GM12801 (cell line): ENCODE measurements around the gene TRIM62.

Experiments used
- CTCF ChIP-seq: IDR thresholded peaks from one replicate; pipeline ENCODE4 v1.5.1; 2011; ENCODE audit warnings: control low read depth; ENCODE audit not compliant: insufficient read length; ENCODE audit errors: extremely low read depth

The TRIM62 gene

DNA sequence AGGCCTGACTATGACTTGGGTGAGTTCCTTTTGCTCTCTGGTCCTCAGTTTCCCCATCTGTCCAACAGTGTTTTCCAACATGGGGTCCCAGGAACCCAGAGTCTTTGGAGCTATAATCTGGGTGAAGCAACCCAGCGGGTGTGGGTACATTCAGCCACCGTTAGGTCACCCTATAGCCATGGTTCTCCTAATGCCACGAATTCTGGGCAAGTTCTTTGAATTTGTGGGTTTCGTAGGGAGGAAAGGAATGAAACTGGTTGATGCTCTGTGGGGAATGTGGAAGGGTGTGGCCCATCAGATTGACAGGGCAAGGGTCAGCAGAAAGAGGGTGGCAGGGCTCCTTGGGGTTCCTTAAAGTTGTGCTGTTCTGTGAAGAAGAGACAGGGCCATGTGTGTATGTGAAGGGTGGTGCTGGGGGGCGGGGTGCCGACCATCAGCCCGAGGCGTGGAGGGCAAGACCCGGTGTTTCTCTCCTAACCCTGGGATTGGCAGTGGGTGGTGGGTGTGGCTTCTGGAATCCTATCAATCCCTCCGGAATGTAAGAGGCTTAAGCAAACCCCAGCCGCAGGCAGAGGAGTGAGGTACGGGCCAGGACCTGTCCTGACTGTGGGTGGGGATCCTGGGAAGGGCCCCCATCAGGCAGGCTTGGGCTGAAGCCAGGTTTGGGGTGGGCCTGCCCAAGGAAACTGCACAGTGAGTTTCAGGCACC is 39.0 kb upstream of the TRIM62 start:
- no peak for TF ChIP-seq CTCF

GRCh38 chr1:33219886-33220661 is 38.2 kb upstream of the TRIM62 start:
- TF ChIP-seq CTCF: no peak

GRCh38 chr1:33211972-33212371 is 30.1 kb upstream of the TRIM62 start:
- TF ChIP-seq CTCF: no peak

GRCh38 chr1:33206340-33206739 is 24.5 kb upstream of the TRIM62 start:
- no peak for TF ChIP-seq CTCF

GRCh38 chr1:33195556-33195955 is 13.7 kb upstream of the TRIM62 start:
- TF ChIP-seq CTCF: no peak

DNA sequence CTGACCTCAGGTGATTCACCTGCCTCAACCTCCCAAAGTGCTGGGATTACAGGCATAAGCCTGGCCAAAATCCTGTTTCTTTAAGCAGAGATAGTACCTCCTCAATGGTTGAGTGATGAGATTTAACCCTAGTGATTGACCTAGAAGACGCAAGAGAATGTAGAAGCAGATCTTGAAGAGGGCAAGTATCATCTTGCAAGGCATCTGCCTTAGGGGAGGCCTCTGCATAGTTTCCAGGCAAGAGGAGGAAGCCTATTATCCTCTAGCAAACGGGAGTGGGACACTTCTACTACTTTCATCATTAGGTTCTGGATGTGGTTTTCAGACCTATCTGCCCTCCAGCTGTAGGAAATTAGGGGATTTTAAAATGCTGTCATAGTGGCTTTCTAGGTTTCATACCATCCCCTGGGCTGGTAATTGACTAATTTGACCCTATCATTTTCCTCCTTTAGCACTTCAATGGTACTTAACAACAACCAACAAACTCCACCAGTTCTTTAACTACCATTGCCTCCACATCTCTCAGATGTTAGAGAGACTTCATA is 10.0 kb upstream of the TRIM62 start:
- no peak for TF ChIP-seq CTCF

DNA sequence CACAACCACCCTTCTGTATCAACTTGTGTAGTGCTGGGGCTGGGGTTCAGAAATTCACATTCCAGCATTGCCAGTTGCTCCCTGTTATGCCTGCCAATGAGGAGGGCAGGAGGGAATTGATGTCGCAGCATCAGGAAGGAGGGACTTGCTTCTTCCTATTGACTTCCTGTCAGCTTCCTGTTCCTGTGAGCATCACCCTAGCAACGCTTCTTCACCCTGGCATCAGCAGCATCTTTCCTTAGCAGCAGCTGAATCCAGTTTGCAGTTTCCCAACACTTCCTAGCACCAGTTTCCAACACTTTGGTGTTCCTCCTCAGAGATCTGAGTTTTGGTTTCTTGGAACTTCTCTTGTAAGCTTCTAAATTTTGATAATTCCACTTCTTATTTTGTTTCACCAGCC is 8.9 kb upstream of the TRIM62 start:
- TF ChIP-seq CTCF: no peak
